ENCODE results near the gene AP2A1.

DNA sequence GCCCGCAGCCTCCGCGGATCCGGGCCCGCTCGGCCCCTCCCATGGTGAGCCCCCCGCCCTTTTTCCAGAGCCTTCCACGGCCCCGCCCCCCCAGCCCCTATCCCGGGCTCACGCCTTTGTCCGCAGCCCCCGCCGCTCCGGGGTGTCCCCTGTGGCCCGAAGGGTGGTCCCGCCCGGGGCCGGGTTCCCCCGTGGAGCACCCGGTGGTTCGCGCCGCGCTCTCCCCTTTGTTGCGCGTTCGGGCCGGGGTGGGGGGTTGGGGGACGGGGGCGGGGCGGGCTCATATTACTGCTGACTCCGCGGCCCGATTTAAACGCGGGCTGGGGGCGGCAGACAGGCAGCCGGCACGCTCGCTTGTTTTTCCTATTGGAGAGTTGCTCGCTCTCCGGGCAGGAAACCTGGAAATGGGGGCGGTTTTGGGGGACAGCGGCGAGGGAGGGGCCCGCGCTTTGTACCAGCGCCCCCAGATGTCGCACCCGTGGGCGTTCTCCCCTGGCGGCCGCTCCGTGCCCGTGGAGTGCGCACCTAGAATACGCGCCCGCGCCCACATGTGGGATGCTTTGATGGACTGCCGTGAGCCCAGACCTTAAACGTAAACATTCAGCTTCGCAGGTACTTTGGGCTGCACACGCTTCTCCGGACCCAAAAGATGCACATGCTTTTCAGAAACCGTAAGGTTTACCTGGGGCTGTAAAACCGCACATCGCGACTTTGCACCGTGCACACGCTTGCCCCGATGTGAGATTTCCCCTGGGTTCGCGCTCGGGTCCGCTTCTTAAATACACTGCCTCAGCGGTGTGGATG lies 84.9 kb downstream of the AP2A1 start:
- TF ChIP-seq YY1 (IDR thresholded peaks at IDR 0.05; ENCODE audit: low read depth) (no peak), EGR1 (IDR thresholded peaks at IDR 0.05) (peak; percentile 62), EP300 (IDR thresholded peaks at IDR 0.05; ENCODE audit: borderline replicate concordance) (no peak), RAD21 (IDR thresholded peaks at IDR 0.05; ENCODE audit: low read depth) (no peak), FOXM1 (IDR thresholded peaks at IDR 0.05; ENCODE audit: borderline replicate concordance, low read depth) (no peak), CEBPB (IDR thresholded peaks at IDR 0.05) (no peak), ZBTB7A (IDR thresholded peaks at IDR 0.05; ENCODE audit: low read depth) (0 out of 2 replicates have a peak, but pooled peaks have one; percentile 31), TCF12 (IDR thresholded peaks at IDR 0.05; ENCODE audit: low read depth) (no peak), CREB1 (IDR thresholded peaks at IDR 0.05; ENCODE audit: low read depth) (no peak)
- TF ChIP-seq, protein P1, sequence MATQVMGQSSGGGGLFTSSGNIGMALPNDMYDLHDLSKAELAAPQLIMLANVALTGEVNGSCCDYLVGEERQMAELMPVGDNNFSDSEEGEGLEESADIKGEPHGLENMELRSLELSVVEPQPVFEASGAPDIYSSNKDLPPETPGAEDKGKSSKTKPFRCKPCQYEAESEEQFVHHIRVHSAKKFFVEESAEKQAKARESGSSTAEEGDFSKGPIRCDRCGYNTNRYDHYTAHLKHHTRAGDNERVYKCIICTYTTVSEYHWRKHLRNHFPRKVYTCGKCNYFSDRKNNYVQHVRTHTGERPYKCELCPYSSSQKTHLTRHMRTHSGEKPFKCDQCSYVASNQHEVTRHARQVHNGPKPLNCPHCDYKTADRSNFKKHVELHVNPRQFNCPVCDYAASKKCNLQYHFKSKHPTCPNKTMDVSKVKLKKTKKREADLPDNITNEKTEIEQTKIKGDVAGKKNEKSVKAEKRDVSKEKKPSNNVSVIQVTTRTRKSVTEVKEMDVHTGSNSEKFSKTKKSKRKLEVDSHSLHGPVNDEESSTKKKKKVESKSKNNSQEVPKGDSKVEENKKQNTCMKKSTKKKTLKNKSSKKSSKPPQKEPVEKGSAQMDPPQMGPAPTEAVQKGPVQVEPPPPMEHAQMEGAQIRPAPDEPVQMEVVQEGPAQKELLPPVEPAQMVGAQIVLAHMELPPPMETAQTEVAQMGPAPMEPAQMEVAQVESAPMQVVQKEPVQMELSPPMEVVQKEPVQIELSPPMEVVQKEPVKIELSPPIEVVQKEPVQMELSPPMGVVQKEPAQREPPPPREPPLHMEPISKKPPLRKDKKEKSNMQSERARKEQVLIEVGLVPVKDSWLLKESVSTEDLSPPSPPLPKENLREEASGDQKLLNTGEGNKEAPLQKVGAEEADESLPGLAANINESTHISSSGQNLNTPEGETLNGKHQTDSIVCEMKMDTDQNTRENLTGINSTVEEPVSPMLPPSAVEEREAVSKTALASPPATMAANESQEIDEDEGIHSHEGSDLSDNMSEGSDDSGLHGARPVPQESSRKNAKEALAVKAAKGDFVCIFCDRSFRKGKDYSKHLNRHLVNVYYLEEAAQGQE (IDR thresholded peaks at IDR 0.05; ENCODE audit: low read depth) = no peak
- TF ChIP-seq, protein P2, sequence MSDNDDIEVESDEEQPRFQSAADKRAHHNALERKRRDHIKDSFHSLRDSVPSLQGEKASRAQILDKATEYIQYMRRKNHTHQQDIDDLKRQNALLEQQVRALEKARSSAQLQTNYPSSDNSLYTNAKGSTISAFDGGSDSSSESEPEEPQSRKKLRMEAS (IDR thresholded peaks at IDR 0.05) = peak; percentile 55; the same call in 1 of the 2 replicates

Data from Ishikawa (cell line).